Ramos (cell line): ENCODE results near the gene MICAL3.
"Not testable (repeated sequence)": the region's sequence is repeated elsewhere in the genome, so short reads cannot be mapped to it uniquely, and the experiment has no call there.

Experiments used
- in situ Hi-C: fragments of 300-500 bp; cut with MboI; formaldehyde crosslinking; loops from one replicate; pipeline ENCODE4 v1.14.3; 2022; ENCODE audit warnings: low sequenced_read_pairs; ENCODE audit not compliant: unreplicated experiment

MICAL3 gene

DNA sequence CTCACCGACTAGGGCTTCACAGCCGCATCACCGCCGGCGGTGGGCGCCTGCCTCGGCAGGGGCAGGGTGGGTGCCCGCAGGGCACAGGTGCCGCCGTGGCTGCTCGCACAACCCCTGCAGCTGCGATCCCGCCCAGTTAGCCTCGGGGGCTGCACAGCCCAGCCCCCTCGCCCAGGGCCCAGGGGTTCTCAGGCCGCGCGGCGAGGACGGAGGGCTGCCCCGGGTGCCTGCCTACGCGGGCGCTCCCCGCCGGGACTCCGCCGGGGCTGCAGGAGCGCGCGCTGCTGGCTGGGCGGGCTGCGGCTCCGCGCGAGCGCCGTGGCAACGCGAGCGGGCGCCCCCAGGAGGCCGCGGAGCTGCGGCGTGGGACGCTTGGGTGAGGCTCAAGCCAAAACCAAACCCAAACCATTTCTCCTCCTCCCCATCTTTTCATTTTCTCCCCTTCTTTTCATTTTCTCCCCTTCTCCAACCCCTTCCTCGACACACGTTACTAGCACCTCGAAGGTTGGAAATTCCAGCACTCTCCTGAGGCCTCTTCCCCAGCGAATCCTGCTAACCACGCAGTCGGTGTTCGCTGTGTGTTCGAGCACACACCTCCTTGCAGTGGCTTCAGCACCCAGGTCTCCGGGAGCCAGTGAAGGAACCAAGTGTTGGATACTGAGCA lies at the start of gene MICAL3:
Gene MICAL3 (minus strand): TSS at position 286 of the 664 bp plus-strand sequence. CDS start 117,749 bp downstream, outside the sequence.
- in situ Hi-C loops, result no loop called here

DNA sequence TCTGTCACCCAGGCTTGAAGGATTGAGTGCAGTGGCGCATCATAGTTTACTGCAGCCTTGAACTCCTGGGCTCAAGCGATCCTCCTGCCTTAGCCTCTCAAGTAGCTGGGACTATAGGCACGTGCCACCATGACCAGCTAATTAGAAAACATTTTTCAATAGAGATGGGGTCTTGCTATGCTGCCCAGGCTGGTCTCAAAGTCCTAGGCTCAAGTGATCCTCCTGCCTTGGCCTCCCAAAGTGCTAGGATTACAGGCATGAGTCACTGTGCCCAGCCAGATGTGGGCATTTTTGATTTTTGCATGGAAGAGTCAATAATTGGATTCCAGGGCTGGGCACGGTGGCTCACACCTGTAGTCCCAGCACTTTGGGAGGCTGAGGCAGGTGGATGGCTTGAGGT lies 49.6 kb upstream of the MICAL3 start:
- in situ Hi-C loops, result loop anchor here (5.0 kb wide), 2 partner anchors 77 to 242 kb away; no protein-coding TSS in a partner anchor

GRCh38 chr22:18073467-18073866 lies 49.1 kb upstream of the MICAL3 start:
- in situ Hi-C loops, result loop anchor here (5.0 kb wide), 2 partner anchors 76 to 241 kb away; no protein-coding TSS in a partner anchor

GRCh38 chr22:18071968-18072310 lies 47.6 kb upstream of the MICAL3 start:
- in situ Hi-C loops, result loop anchor here (5.0 kb wide), 2 partner anchors 75 to 240 kb away; no protein-coding TSS in a partner anchor

GRCh38 chr22:18071307-18071967 lies 47.1 kb upstream of the MICAL3 start:
- in situ Hi-C loops, result loop anchor here (5.0 kb wide), 2 partner anchors 74 to 239 kb away; no protein-coding TSS in a partner anchor

DNA sequence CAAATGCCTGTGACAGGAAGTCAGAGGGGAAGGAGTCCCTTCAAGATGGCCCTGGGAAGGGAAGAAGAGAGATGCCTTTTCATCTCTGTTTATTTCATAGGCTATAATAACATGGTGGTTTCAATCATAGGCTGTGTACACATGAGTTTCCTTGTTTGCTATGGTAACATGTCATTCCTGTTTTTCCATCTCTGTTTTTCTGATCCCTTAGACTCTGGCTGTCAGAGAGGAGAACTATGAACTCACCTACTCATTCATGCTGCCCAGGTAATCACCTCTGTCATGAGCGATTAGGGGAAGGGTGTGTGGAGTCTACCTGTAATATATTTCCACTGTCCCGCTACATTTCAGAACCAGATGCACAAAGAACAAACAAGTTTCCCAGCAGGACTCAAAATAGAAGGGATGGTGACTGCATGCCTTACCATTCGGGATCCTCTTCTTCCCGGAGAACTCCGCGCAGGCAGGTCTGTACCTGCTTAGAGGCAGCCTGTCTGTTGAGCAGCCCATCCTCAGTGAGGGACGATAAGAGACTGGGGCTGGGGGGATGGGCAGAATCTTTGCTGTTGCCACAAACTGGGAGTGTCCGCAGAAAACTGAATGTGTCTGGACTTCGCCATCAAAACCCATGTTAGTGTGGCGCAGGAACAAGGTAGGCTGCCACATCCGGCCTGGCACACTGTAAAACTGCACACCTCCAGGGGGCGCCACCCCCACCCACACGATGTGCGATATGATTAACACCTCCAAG lies 46.4 kb upstream of the MICAL3 start:
- in situ Hi-C loops, result loop anchor here (5.0 kb wide), 2 partner anchors 73 to 238 kb away; no protein-coding TSS in a partner anchor

GRCh38 chr22:18070041-18070440 lies 45.7 kb upstream of the MICAL3 start:
- in situ Hi-C loops, result loop anchor here (5.0 kb wide), 2 partner anchors 73 to 238 kb away; no protein-coding TSS in a partner anchor

DNA sequence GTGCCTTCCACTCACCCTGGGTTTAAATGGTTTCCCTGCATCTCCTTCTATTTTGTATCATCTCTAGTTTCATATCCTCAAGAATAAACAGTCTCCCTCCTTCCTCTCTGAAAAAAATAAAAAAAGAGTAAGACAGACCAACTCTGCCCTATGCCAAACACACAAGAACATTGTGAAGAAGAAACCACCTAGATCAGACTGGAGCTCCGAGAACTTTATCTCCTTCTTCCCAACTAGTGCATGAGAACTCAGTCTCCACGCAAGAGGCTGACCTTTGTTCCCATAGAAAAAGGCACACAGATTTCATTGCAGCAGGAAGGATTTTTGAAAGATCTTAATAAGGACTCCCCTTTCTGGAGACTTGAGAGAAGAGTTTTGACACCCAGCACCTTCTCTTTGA lies 44.7 kb upstream of the MICAL3 start:
- in situ Hi-C loops, result no loop called here

DNA sequence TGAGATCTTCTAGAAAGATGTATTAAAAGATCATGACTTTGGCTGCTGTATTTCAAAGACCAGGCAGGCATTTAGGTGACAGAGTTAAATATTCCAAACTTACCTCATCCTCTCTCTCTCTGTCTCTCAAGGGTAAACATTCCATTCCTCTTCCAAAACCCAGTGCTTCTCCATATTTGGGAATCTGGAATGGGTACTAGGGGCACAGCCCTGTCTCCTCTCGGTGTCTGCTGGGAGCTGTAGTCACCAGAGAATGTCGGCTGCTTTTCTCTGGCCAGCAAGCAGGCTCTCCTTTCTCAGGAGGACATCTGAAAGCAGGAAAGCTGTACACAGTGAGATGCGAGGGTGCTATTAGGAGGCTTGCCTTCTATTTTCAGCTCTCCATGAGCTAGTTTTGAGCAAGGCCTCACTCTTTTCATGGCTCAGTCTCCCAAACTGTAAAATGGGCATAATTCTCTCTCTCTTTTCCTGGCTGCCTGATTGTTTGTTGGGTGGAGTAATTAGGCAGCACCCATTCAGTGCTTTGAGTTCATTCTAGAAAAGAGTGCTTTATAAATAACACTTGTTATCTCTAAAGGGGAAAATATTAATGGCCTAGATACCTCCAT lies 44.1 kb upstream of the MICAL3 start:
- in situ Hi-C loops, result no loop called here

GRCh38 chr22:18067548-18068341 lies 43.4 kb upstream of the MICAL3 start:
- in situ Hi-C loops, result no loop called here

DNA sequence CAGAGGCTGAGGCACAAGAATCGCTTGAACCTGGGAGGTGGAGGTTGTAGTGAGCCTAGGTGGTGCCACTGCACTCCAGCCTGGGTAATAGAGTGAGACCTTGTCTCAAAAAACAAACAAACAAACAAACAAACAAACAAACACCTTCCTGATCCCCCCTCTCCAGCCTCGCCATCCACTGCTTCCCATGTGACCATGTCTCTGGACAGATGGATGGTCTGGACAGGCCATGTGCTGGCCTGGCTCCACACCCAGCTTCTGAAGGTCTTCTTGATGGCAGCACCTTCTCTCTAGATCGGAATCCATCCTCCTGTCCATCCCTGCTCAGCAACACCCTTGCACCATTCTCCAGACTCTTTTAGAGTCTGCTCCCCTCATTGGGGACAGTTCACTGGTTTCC lies 42.8 kb upstream of the MICAL3 start:
- in situ Hi-C loops, result no loop called here

DNA sequence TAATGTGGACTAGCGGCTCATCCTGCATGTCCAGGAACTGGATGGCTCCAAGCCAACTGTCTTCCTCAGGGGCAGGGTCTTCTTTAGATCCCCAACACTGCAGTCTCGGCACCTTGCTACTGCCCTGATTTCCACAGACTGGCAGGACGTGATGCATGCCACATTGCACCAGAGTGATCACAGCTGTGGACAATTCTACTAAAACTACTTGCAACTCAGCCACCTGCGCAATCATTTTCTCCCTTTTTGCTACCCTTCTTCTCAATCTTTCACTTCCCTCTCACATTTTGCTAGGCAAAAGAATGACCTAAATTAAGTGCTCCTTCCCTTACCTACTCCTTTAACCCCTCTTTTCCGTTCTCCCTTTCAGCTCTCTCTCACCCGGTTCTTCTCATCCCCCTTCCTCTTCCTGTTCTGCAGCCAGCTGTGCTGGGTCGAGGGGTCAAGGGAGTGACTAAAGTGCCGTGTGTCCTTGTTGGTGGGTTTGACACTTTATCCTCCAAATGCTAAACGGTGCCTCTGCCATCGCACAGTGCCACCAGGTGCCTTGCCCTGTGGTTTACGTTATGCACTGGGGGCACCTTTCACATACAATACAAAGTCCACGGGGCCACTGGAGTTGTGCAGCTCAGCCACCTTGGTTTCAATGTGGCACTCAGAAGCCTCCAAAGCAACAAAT lies 42.0 kb upstream of the MICAL3 start:
- in situ Hi-C loops, result no loop called here

- in situ Hi-C loops, result no loop called here
Observed at GRCh38 chr22:18065256-18065655, 40.9 kb upstream of the MICAL3 start.

- in situ Hi-C loops, result no loop called here
Observed at GRCh38 chr22:18064636-18065035, 40.3 kb upstream of the MICAL3 start.

- in situ Hi-C loops, result not testable (repeated sequence)
Observed at GRCh38 chr22:18063715-18064114, 39.4 kb upstream of the MICAL3 start.

DNA sequence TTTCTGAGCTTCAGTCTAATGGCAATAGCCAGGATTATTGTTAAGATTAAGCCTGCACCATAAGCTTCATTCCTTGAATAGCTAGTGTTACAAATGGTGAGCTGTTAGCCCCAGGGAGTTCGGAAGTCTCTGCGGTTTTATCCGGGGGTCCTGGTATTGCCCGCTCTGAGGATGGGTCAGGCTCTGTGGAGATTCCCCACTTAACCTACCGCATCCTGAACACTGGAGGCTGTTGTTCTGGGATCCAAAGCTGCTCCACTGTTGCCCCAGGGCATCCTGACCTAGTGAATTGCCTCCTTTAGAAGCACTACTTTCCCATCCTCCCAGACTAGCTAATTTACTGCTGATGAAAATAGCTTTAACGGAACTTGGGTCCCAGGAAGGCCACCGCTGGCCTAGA lies 38.9 kb upstream of the MICAL3 start:
- in situ Hi-C loops, result no loop called here

DNA sequence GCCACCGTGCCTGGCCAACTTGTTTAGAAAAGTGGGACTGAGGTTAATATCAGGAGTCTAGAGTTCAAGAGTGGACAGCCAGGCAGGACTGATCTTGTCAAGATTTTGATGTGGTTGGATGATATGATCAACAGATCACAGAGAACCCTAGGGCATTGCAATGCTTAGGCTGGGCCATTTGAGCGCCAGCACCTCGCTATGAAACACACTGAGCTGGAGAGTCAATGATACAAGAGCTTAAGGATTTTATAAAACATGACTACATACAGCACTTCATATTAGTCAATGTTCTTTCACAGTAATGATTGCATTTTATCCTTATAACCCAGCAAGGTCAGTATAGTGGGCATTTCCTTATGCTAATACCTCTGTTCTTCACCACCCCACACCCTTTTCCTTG lies 38.1 kb upstream of the MICAL3 start:
- in situ Hi-C loops, result no loop called here

DNA sequence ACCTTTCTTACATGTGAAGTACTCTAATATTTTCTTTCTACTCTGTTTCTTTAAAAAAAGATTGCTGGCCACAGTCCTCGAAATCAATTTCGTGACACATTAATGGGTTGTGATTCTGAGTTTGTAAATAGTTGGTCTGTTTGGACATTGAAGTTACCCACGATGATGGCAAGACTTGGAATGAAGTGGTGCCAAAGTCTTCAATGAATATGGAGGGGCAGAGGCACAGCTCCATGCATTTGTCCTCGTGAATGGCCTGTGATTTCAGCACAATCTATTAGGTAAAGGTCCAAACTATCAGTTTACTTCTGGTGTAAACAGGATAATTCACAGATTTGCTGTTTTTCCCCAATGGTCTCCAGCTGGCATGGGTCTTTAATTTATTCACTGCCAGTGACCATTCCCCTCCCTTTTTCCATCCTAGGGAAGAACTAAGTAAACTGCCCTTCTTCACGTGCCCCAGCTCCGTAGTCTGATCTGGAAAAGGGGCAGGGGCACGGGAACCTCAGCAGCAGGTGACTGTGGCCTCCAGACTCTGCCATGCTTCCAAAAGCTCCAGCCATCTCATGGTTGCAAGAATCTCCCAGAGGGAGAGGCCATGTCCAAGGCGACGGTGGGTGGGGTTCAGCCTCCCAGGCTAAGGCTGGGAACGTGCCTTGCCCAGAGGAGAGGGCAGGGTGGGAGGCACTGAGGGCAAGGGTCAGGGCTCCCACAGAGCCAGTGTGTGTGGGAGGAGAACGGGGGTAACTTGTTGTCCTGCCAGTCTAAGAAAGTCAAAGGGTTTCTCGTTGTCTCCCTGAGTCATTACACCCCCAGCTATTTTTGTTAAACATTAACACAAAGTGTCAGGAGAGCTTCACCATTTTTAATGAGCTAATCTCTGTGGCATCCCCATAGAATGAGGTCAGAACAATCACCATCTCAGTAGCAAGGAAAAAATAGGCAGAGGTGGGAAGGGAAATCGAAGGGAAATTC lies 36.6 kb upstream of the MICAL3 start:
- in situ Hi-C loops, result no loop called here
